Ammon's horn (tissue), 1 donor: ENCODE measurements around the gene APC2.
A peak's percentile ranks its signal among the peaks of the same experiment; 100 is the strongest.
"Not testable (repeated sequence)": the region's sequence is repeated elsewhere in the genome, so short reads cannot be mapped to it uniquely, and the experiment has no call there.

Source experiments
- DNase-seq: peaks from one replicate; pipeline ENCODE4 v3.0.0-alpha.2; 2016; ENCODE audit warnings: low spot score

The APC2 gene

DNA sequence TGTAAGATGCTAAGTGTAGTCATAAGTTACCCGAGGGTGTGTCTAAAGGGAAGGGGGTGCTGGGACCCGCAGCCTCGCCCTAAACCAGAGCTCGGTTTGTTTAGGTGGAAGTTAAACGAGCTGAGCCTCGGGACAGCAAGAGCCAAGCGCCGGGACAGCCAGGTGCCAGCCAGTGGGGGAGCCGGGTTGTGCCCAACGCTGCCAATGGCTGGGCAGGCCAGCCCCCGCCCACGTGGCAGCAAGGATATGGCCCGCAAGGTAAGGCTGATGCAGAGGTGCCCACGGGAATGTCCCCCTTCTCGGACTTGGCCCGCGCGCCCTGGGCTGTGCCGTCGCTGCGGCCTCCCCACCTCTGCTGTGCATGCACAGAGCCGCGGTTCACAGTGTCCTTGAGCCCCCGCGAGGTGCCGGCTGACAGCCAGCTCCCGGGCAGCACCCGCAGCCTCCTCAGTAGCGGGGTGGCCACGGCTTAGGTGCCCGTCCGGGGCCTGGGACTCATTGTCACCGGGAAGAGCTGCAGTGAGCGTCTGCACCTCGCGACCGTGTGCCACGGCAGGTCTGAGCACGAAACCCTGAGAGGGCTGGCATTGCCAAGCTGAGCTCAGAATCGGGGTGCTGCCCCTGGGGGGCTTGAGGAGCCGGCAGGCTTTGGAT, 21.1 kb upstream of the APC2 start:
- no peak for DNase-seq

GRCh38 chr19:1429750-1430149, 20.2 kb upstream of the APC2 start:
- no peak for DNase-seq

DNA sequence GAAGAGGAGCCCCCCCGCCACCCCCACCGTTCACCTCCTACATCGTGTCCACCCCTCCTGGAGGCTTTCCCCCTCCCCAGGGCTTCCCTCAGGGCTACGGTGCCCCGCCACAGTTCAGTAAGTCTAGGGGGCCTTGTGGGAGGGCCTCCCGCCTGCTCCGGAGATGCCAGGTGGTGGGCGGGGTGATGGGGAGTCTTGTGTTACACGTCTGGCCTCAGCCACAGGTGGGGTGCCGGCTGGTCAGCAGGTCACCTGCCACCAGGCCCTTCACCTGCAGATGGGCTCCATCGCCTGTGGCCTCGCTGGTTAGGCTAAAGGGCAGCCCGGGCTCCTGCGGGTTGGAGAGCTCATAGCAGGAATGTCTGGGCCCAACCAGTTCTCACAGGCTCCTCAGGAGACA, 19.7 kb upstream of the APC2 start:
- no peak for DNase-seq

- DNase-seq, result no peak
Measured at GRCh38 chr19:1431759-1432506, 18.0 kb upstream of the APC2 start.

DNA sequence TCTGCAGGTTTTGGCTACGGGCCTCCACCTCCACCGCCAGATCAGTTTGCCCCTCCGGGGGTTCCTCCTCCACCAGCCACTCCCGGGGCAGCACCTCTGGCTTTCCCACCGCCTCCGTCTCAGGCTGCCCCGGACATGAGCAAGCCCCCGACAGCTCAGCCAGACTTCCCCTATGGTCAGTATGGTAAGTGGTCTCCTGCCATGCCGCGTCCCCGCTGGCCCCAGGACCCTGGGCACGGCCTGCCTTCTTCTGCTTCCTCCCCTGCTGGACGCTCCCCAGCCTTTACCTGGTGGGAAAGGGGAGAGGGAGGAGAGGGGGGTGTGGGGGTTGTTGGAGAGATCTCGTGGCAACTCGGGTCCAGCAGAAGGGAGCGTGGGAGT, 17.4 kb upstream of the APC2 start:
- DNase-seq, result no peak

DNA sequence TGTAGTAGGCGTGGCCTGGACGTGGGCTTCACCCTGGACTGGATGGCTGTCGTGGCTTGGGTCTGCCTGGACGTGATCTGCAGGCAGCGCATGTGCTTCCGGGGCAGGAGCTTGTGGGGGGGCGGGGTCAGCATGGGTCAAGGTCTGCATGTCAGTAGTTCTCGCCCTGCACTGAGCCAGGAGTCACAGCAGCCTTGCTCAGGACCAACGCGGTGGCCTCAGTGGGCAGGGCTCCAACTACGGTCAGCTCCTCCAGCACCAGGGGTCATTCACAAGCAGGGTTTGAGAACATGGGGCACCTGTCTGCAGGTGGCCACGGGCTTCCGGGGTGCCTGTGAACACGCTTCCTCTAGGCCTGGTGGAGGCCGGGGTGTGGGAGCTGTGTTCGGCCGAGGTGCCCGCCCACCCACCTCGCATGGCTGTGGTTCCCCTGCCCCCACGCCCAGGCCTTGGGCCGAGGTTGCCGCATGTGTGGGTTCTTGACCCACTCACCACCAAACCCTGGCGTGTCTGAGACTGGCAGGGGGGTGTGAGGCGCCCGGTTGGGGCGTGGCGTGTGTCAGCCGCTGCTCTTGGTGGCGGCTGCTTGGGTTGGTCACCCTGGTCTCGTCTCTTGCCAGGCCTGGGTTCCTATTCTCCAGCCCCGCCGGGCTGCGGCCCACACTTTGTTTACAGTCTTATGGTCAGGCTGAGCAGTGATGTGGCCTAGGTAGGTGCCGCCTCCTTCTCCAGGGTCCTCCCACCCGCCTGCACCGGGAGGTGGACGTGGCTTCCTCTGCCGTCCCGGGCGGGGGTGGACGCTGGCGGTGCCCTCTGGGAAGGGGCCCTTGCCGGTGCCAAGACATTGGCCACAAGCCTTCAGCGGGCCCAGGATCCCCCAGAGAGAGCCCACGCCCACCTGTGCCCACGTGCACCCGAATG, 16.5 kb upstream of the APC2 start:
- no peak for DNase-seq

GRCh38 chr19:1434040-1434366, 15.9 kb upstream of the APC2 start:
- no peak for DNase-seq

DNA sequence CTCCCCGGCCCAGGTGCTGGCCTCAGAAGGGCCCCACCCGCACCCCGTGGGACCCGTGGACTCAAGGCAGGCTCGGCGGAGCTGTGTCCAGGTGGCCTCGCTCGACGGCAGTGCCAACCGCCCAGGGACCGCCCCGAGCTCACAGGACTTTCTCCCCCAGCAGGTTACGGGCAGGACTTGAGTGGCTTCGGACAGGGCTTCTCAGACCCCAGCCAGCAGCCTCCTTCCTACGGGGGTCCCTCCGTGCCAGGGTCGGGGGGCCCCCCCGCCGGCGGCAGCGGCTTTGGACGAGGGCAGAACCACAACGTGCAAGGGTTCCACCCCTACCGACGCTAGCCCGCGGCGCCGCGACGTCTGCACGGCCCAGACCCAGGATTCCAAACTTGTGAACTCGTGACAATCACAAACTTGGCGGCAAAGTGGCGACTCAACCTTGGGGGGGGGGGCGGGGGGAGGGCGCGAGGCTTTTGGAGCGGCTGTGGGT, 15.3 kb upstream of the APC2 start:
- DNase-seq, result no peak

DNA sequence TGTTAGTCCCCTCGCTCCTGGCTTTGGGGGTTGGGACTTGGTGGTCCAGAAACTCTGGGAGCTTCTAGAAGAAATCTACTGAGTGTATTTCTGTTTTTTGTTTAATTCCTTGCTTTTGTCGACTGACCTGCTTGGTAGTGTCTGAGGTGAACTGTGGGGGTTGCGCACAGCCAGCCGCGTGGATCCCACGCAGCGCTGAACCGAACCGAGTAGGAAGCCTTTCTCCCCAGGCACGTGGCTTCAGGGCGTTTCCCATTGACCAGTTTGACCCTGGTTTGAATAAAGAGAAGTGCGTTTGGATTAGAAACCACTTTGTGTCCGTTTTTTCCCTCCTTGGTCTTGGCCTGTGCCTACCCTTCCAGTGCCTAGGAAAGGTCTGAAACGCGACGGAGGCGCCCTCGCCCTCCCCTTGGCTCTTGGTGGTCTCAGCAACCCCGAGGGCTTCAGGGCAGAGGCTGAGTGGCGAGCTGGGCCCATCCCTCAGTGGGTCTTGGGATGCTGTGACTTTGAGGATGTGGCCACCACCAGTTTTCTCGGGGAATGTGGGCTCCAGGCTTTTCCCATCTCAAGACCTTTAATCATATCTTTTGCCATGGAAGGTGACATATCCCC, 14.4 kb upstream of the APC2 start:
- no peak for DNase-seq

DNA sequence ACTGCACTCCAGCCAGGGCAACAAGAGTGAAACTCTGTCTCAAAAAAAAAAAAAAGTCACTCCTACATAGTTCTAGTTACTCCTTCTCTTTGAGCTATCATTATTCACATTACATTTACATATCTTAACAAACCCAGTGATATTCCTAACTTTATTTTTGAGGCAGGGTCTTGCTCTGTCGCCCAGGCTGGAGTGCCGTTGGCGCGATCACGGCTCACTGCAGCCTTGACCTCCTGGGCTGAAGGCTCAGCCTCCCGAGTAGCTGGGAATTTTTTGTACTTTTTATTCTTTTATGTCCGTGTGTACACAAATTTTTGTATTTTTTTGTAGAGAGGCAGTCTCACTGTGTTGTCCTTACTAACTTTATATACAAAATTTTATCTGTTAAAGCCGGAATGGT, 12.3 kb upstream of the APC2 start:
- DNase-seq, result no peak

DNA sequence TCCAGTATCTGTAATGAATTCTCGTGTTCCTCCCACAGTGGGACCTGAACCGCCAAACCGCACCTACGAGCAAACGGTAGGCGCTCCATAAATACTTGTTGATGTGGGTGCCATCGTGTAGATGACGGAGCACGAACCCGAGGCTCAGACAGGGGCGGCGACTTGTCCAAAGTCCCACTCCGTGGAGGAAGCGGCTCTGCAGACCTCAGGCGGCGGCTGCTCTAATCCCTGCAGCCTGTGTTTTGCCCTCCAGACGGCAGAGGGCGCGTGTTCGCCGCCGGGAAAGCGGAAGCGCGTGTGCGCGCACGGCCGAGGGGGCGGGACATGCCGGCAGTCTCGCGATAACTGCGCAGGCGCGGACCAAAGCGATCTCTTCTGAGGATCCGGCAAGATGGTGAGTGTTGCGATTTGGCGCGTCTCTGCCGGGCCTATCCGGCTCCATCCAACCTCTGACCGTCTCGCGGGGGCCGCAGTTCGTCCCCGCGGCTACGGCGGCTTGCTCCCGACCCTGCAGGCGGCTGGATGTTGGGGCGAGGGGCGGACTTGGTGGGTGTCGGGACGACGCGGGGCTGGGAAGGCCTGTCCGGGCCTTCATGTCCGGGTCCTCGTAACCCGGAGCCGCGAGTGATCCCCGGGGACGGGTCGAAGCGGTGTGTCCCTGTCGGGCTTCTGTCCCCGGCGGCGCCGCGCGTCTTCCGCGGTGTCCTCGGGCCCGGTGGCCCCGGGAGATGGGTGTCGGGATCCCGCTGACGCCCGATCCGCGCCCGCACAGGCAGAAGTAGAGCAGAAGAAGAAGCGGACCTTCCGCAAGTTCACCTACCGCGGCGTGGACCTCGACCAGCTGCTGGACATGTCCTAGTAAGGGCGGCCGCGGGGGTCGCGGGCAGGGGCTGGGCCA, 11.6 kb upstream of the APC2 start, which contains the start of gene RPS15:
Gene RPS15, plus strand, starts transcription at position 362 of the 898 bp plus-strand sequence. Its CDS starts 30 bp downstream, at position 392.
- peak; percentile 96 for DNase-seq

- DNase-seq, result no peak
Measured at GRCh38 chr19:1438933-1439354, 11.0 kb upstream of the APC2 start.

DNA sequence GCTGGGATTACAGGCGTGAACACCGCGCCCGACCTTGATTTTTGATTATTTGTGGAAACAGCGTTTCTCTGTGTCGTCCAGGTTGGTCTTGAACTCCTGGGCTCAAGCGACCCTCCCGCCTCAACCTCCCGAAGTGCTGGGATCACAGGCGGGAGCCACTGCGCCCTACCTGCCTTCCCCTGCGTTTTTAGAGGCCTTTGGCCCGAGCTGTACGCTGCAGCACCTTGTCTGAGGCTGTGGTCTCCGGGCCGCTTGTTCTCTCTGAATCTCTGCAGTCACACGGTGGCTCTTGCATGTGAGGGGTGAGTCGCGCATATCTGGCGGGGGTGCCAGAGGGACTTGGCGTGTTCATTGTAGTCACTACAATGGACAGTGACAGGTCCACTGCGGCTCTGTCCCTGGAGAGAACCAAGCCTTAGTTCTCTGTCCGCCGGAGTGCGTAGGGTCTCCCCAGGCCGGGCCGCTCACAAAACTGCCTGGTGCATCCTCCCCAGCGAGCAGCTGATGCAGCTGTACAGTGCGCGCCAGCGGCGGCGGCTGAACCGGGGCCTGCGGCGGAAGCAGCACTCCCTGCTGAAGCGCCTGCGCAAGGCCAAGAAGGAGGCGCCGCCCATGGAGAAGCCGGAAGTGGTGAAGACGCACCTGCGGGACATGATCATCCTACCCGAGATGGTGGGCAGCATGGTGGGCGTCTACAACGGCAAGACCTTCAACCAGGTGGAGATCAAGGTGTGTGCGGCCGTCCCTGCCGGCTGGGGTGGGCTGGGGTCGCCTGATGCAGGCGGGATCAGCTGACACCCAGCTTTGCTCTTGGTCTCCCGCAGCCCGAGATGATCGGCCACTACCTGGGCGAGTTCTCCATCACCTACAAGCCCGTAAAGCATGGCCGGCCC, 10.2 kb upstream of the APC2 start:
- not testable (repeated sequence) for DNase-seq

- no peak for DNase-seq
Measured at GRCh38 chr19:1440418-1440801, 9.5 kb upstream of the APC2 start.

DNA sequence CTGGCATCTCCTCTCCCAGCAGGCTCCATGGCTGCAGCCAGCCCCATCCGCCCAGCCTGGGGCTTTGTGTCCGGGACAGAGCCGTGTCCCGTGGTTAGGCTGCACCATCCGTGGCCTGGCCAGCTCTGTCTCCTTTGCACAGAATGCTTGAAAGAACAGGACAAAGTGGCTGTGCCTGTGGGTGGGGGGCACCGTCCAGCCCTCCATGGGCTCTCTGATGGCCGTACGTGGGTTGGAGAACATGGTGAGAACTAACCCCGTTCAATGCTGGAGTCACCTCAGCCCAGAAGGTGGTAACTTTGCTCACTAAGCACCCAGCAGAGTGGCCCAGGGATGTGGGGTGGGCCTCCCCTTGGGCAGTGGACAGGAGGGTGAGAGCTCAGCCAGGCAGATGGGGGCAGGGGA, 8.9 kb upstream of the APC2 start:
- no peak for DNase-seq

GRCh38 chr19:1441677-1442438, 8.1 kb upstream of the APC2 start:
- DNase-seq, result no peak

DNA sequence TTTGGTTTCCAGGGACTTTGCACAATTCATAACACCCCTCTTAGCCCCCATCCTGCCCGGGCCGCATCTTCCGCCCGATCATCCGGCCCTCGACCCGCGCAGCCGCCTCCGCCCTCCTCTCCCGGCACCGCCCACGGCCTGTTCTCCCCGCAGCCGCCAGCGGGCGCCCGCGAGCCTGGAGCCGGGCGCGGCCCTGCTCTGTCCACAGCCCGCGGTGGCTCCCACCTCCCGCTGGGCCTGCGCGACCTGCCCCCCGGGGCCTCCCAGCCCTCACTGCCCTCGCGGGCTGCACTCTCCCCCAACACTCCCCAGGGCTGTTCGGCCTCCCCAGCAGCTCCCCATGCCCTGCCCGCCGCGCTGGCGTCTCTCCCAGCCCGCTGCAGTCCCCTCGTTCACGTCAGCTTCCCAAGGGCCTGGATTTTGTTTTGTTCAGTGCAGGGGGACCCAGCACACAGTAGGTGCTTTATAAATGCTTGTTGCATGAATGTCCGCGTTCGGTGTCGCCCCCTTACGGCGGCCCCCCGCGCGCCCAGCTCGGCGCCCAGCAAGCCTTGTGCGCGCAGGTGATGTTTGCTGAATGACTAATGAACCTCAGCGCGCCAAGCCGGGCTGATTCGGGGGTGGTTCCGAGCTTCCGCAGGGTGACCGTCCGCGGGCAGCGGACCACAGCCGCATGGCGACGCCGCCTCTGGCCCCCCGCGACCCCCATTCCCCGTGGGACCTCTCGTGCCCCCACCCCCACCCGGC, 4.6 kb upstream of the APC2 start:
- peak; percentile 70 for DNase-seq

GRCh38 chr19:1445932-1446712, 3.8 kb upstream of the APC2 start:
- DNase-seq, result no peak
